DOHH2 (cell line): Measurements from ENCODE around the gene ZNF329.

Experiments used
- H3F3A ChIP-seq: fragments of 200-600 bp; sonication (generic), shearing (Covaris generic); 2 replicates; pipeline ENCODE4 v1.6.0; 2016; ENCODE audit warnings: antibody characterized with exemption, mild to moderate bottlenecking; ENCODE audit not compliant: control insufficient read depth, insufficient read depth
- H3K27ac ChIP-seq: fragments of 200-600 bp; sonication (generic); 2 replicates; pipeline ENCODE4 v1.5.1; 2014; ENCODE audit warnings: low read depth, mild to moderate bottlenecking, low read length, moderate library complexity
- H3K27me3 ChIP-seq: fragments of 200-600 bp; sonication (generic); 2 replicates; pipeline ENCODE4 v1.6.1; 2014; ENCODE audit warnings: mild to moderate bottlenecking, low read length, mixed read lengths; ENCODE audit not compliant: control insufficient read depth
- H3K36me3 ChIP-seq: fragments of 200-600 bp; sonication (generic); 2 replicates; pipeline ENCODE4 v1.6.1; 2014; ENCODE audit warnings: mild to moderate bottlenecking, low read length, moderate library complexity, mixed read lengths; ENCODE audit not compliant: control insufficient read depth
- H3K4me1 ChIP-seq: fragments of 200-600 bp; sonication (generic); 2 replicates; pipeline ENCODE4 v1.6.1; 2014; ENCODE audit warnings: mild to moderate bottlenecking, low read length, mixed read lengths; ENCODE audit not compliant: control insufficient read depth
- H3K4me2 ChIP-seq: fragments of 200-600 bp; sonication (generic); 2 replicates; pipeline ENCODE4 v1.6.0; 2014; ENCODE audit warnings: mild to moderate bottlenecking, low read length, moderate library complexity
- H3K4me3 ChIP-seq: fragments of 200-600 bp; sonication (generic); 2 replicates; pipeline ENCODE4 v1.5.1; 2014; ENCODE audit warnings: mild to moderate bottlenecking, low read length, mixed read lengths
- H3K79me2 ChIP-seq: fragments of 200-600 bp; sonication (generic); 2 replicates; pipeline ENCODE4 v1.6.1; 2014; ENCODE audit warnings: mild to moderate bottlenecking, low read length, mixed read lengths; ENCODE audit not compliant: control insufficient read depth
- H3K9me2 ChIP-seq: fragments of 200-600 bp; sonication (generic); replicated peaks from 2 replicates; pipeline ENCODE4 v1.6.1; 2014; ENCODE audit warnings: mild to moderate bottlenecking, low read length, mixed read lengths; ENCODE audit not compliant: control insufficient read depth
- H3K9me3 ChIP-seq: fragments of 200-600 bp; sonication (generic); 2 replicates; pipeline ENCODE4 v1.6.1; 2014; ENCODE audit warnings: antibody characterized with exemption, low read length, mixed read lengths; ENCODE audit not compliant: control insufficient read depth, insufficient read depth
- H4K20me1 ChIP-seq: fragments of 200-600 bp; sonication (generic); 2 replicates; pipeline ENCODE4 v1.6.0; 2014; ENCODE audit warnings: low read depth, mild to moderate bottlenecking, antibody characterized with exemption, low read length, moderate library complexity; ENCODE audit not compliant: control insufficient read depth, insufficient read depth
- CTCF ChIP-seq: fragments of 200-600 bp; sonication (generic); IDR thresholded peaks from one replicate; pipeline ENCODE4 v1.5.1; 2014; ENCODE audit warnings: antibody characterized with exemption, mild to moderate bottlenecking, low read depth, low read length; ENCODE audit not compliant: poor library complexity, severe bottlenecking
- EZH2phosphoT487 ChIP-seq: fragments of 200-600 bp; sonication (generic); IDR thresholded peaks from 2 replicates; pipeline ENCODE4 v1.6.1; 2017; ENCODE audit warnings: borderline replicate concordance, mild to moderate bottlenecking, antibody characterized with exemption, low read length, moderate library complexity, mixed read lengths

ZNF329 gene

GRCh38 chr19:58097349-58097748 is 53.2 kb downstream of the ZNF329 start:
- Histone ChIP-seq H3K27ac (no peak overlapping the region), H3K4me2 (no peak overlapping the region), H4K20me1 (no peaks in the 10 kb centered on the region), H3K79me2 (no peaks in the 10 kb centered on the region), H3K9me3 (peaks cover 29% of the 10 kb centered on the region), H3K27me3 (no peaks in the 10 kb centered on the region), H3K4me1 (no peaks in the 10 kb centered on the region), H3F3A (no peaks in the 10 kb centered on the region), H3K9me2 (no peaks in the 10 kb centered on the region), H3K36me3 (no peaks in the 10 kb centered on the region), H3K4me3 (no peak overlapping the region)
- TF ChIP-seq CTCF, result no peak
- TF ChIP-seq EZH2phosphoT487, result no peak

GRCh38 chr19:58096884-58097283 is 53.7 kb downstream of the ZNF329 start:
- Histone ChIP-seq H3K9me3 (peaks cover 29% of the 10 kb centered on the region), H3K36me3 (no peaks in the 10 kb centered on the region), H3K79me2 (no peaks in the 10 kb centered on the region), H4K20me1 (no peaks in the 10 kb centered on the region), H3K4me3 (no peak overlapping the region), H3K27ac (no peak overlapping the region), H3K9me2 (no peaks in the 10 kb centered on the region), H3K4me1 (no peaks in the 10 kb centered on the region), H3F3A (no peaks in the 10 kb centered on the region), H3K4me2 (no peak overlapping the region), H3K27me3 (no peaks in the 10 kb centered on the region)
- TF ChIP-seq EZH2phosphoT487 (no peak), CTCF (no peak)

- TF ChIP-seq EZH2phosphoT487 (no peak), CTCF (no peak)
- Histone ChIP-seq H3K36me3 (no peaks in the 10 kb centered on the region), H3K9me2 (no peaks in the 10 kb centered on the region), H3K4me3 (no peak overlapping the region), H3K27me3 (no peaks in the 10 kb centered on the region), H3K4me2 (no peak overlapping the region), H3K9me3 (peaks cover 29% of the 10 kb centered on the region), H3F3A (no peaks in the 10 kb centered on the region), H4K20me1 (no peaks in the 10 kb centered on the region), H3K79me2 (no peaks in the 10 kb centered on the region), H3K27ac (no peak overlapping the region), H3K4me1 (no peaks in the 10 kb centered on the region)
Measured at GRCh38 chr19:58095328-58095727, 55.3 kb downstream of the ZNF329 start.

- TF ChIP-seq EZH2phosphoT487, result no peak
- no peak for TF ChIP-seq CTCF
- H3K27me3 ChIP-seq, result no peaks in the 10 kb centered on the region
- no peak overlapping the region for H3K4me3 ChIP-seq
- no peaks in the 10 kb centered on the region for H3K79me2 ChIP-seq
- H3F3A ChIP-seq, result no peaks in the 10 kb centered on the region
- no peaks in the 10 kb centered on the region for H3K36me3 ChIP-seq
- no peaks in the 10 kb centered on the region for H3K9me2 ChIP-seq
- H4K20me1 ChIP-seq, result no peaks in the 10 kb centered on the region
- H3K4me2 ChIP-seq, result no peak overlapping the region
- H3K9me3 ChIP-seq, result peaks cover 29% of the 10 kb centered on the region
- no peaks in the 10 kb centered on the region for H3K4me1 ChIP-seq
- no peak overlapping the region for H3K27ac ChIP-seq
Measured at GRCh38 chr19:58093071-58093470, 57.5 kb downstream of the ZNF329 start.
